Stomach (tissue), 4 donors: Measurements from ENCODE around the gene CXCL12.

Experiments
- CTCF ChIP-seq, 7 experiments: fragments of 450-650 bp in 4 of 7; fragments of 200-600 bp in 3 of 7; sonication (generic) in 3 of 7; IDR thresholded peaks; one replicate each; pipeline ENCODE4 v1.5.1; 2016 to 2019; ENCODE audit warnings: antibody characterized with exemption in 7 of 7, control low read depth in 2 of 7, mild to moderate bottlenecking in 1 of 7
- EP300 ChIP-seq: sonication (generic); formaldehyde crosslinking; IDR thresholded peaks from one replicate; pipeline ENCODE4 v1.6.1; 2017; ENCODE audit warnings: antibody characterized with exemption
- POLR2A ChIP-seq, 4 donors: fragments of 450-650 bp; IDR thresholded peaks; one replicate each; pipeline ENCODE4 v1.6.1; 2016; ENCODE audit warnings: antibody characterized with exemption in 4 of 4, control low read depth in 2 of 4, mild to moderate bottlenecking in 1 of 4, moderate library complexity in 1 of 4
- POLR2AphosphoS5 ChIP-seq, 3 donors: sonication (generic); formaldehyde crosslinking; IDR thresholded peaks; one replicate each; pipeline ENCODE4 v1.6.1; 2016; ENCODE audit warnings: antibody characterized with exemption in 3 of 3

GRCh38 chr10:44397476-44398225, 12.8 kb upstream of the CXCL12 start:
- TF ChIP-seq CTCF (IDR thresholded peaks at IDR 0.05) (no peak), POLR2AphosphoS5 (IDR thresholded peaks at IDR 0.05) (no peak), POLR2A (IDR thresholded peaks at IDR 0.05) (no peak), EP300 (no peak)
